ENCODE data around the gene ELK3.

GRCh38 chr12:96226801-96227348, 32.7 kb downstream of the ELK3 start:
- TF ChIP-seq CTCF (tag by site-specific recombination; IDR thresholded peaks at IDR 0.05) = no peak
- no peak for TF ChIP-seq ZNF26 (tag by site-specific recombination; IDR thresholded peaks at IDR 0.05)

Measured in HEK293 (cell line).